Adrenal gland (tissue), 5 donors: ENCODE measurements around the gene ERN1.

Source experiments
- CTCF ChIP-seq, 6 experiments: fragments of 450-650 bp in 4 of 6; fragments of 200-600 bp in 2 of 6; sonication (generic) in 1 of 6; IDR thresholded peaks; 1 replicate in 5 of 6; 2 replicates in 1 of 6; pipeline versions ENCODE4 v1.5.1 to v1.8.0; 2016 to 2021; ENCODE audit warnings: antibody characterized with exemption in 6 of 6, mild to moderate bottlenecking in 2 of 6, moderate library complexity in 1 of 6
- POLR2A ChIP-seq, 2 donors: fragments of 450-650 bp; IDR thresholded peaks; one replicate each; pipeline ENCODE4 v1.6.1; 2017; ENCODE audit warnings: antibody characterized with exemption in 2 of 2, mild to moderate bottlenecking in 2 of 2, moderate library complexity in 1 of 2
- donor health status: DM: no; HTN: no; CAD: no.

GRCh38 chr17:64162554-64162953 is 32.6 kb upstream of the ERN1 start:
- no peak for TF ChIP-seq POLR2A (IDR thresholded peaks at IDR 0.05)
- no peak for TF ChIP-seq CTCF (IDR thresholded peaks at IDR 0.05)
